Adrenal gland (tissue), 12 donors: ENCODE measurements around the gene ME2. TPM values are rescaled to one million over a fixed set of nuclear protein-coding genes. Genes with fewer than 3 reads are reported as not detected.

Source experiments
- DNase-seq, 7 donors: peaks; one replicate each; pipeline ENCODE4 v3.0.0-alpha.2; 2019 to 2020
- H3K27ac ChIP-seq, 5 donors: fragments of 200-600 bp; sonication (generic) in 4 of 5; 1 replicate in 3 of 5; 2 replicates in 2 of 5; pipeline versions ENCODE4 v1.5.1 to v1.8.0; 2016 to 2020; ENCODE audit warnings: mild to moderate bottlenecking in 1 of 5
- H3K27me3 ChIP-seq: fragments of 200-600 bp; 2 replicates; pipeline ENCODE4 v1.8.0; 2021
- H3K36me3 ChIP-seq, 2 donors: fragments of 200-600 bp; replicated peaks in 1 of 2; 1 replicate in 1 of 2; 2 replicates in 1 of 2; pipeline versions ENCODE4 v1.5.1 to v1.8.0; 2018 to 2022
- H3K4me1 ChIP-seq, 2 donors: fragments of 200-600 bp; replicated peaks in 1 of 2; 1 replicate in 1 of 2; 2 replicates in 1 of 2; pipeline versions ENCODE4 v1.5.1 to v1.8.0; 2018 to 2021
- H3K4me3 ChIP-seq, 4 donors: fragments of 200-600 bp; sonication (generic) in 3 of 4; one replicate each; pipeline ENCODE4 v1.5.1; 2016 to 2018
- H3K9me3 ChIP-seq, 3 donors: fragments of 200-600 bp; sonication (generic) in 1 of 3; replicated peaks in 1 of 3; 1 replicate in 2 of 3; 2 replicates in 1 of 3; pipeline versions ENCODE4 v1.5.1 to v1.8.0; 2016 to 2021
- CTCF ChIP-seq, 6 experiments: fragments of 450-650 bp in 4 of 6; fragments of 200-600 bp in 2 of 6; sonication (generic) in 1 of 6; IDR thresholded peaks; 1 replicate in 5 of 6; 2 replicates in 1 of 6; pipeline versions ENCODE4 v1.5.1 to v1.8.0; 2016 to 2021; ENCODE audit warnings: antibody characterized with exemption in 6 of 6, mild to moderate bottlenecking in 2 of 6, moderate library complexity in 1 of 6
- POLR2A ChIP-seq, 2 donors: fragments of 450-650 bp; IDR thresholded peaks; one replicate each; pipeline ENCODE4 v1.6.1; 2017; ENCODE audit warnings: antibody characterized with exemption in 2 of 2, mild to moderate bottlenecking in 2 of 2, moderate library complexity in 1 of 2
- WGBS, 4 donors: extraction: QIAGEN DNeasy Blood & Tissue Kit in 2 of 4; methylation state at CpG; one replicate each; pipeline versions ENCODE4 v1.1.5 to v1.1.7; 2013 to 2017; 5-methylcytosine and 5-hydroxymethylcytosine counted together
- intact Hi-C, 2 donors: fragments of 100-400 bp; cut with DNase I; formaldehyde crosslinking; loops; one replicate each; pipeline versions ENCODE4 v1.14.1 to v1.15.0; 2022 to 2023
- polyA plus RNA-seq, 3 donors: library from polyadenylated mRNA; stranded (reverse); fragments of 200-250 nt in 2 of 3; fragments of 350-450 nt in 1 of 3; fragmentation: Illumina TruSeq in 1 of 3; extraction: RNeasy Lipid Tissue Mini Kit (QIAGEN cat#74804) in 1 of 3; gene quantifications; one replicate each; pipeline ENCODE4 v1.2.3, GENCODE V29; 2013 to 2014
- total RNA-seq, 9 donors: library from RNA; depleted of rRNA in 4 of 9; stranded (reverse); fragments of >200 nt in 4 of 9; fragments of 120-200 nt in 1 of 9; fragmentation: NEBNext Ultra II Directional in 1 of 9; extraction: Animal tissue kit (Norgen Biotek cat#: 25700) in 1 of 9; gene quantifications; one replicate each; pipeline versions ENCODE4 v1.1.0 to v1.2.4, GENCODE V29; 2013 to 2023
- donor health status: healthy with polysubstance abuse.
- donor health status: Bipolar disorder and iron deficiency.
- donor health status: DM: yes; HTN: yes; CAD: no.
- donor health status: DM: no; HTN: no; CAD: no.
- donor health status: DM: no; HTN: no; CAD: no.
- donor health status: DM: yes; HTN: yes; CAD: no.

Gene ME2
- total and polyA plus RNA-seq, 12 donors: 17.9 to 133 (median 60.4) TPM

DNA sequence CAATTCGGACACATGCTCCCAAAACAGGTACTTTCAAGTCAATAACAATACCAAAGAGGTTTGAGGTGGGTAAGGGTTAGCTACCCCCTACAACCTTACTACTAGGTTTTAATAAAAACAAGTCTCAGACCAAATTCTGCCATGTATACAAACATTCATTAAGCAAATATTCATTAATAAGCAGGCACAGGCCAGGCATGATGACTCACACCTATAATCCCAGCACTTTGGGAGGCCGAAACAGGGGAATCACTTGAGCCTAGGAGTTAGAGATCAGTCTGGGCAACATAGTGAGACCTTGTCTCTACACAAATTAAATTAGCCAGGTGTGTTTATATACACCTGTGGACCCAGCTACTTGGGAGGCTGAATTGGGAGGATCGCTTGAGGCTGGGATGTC is 77.2 kb downstream of the ME2 start:
- no peaks in the 10 kb centered on the region for H3K4me1 ChIP-seq
- H3K27me3 ChIP-seq: no peaks in the 10 kb centered on the region
- no peaks in the 10 kb centered on the region for H3K36me3 ChIP-seq
- intact Hi-C loops: no loop called here
- no peak overlapping the region for H3K4me3 ChIP-seq
- 93 to 97% (median 94%) methylated on average over 3 of the region's 3 CpGs for WGBS, 4 donors
- DNase-seq: no peak
- H3K27ac ChIP-seq: no peak overlapping the region
- TF ChIP-seq POLR2A (IDR thresholded peaks at IDR 0.05): no peak
- no peak for TF ChIP-seq CTCF (IDR thresholded peaks at IDR 0.05)
- peaks cover 0 to 2% (median 0%) of the 10 kb centered on the region in 3 donors for H3K9me3 ChIP-seq

DNA sequence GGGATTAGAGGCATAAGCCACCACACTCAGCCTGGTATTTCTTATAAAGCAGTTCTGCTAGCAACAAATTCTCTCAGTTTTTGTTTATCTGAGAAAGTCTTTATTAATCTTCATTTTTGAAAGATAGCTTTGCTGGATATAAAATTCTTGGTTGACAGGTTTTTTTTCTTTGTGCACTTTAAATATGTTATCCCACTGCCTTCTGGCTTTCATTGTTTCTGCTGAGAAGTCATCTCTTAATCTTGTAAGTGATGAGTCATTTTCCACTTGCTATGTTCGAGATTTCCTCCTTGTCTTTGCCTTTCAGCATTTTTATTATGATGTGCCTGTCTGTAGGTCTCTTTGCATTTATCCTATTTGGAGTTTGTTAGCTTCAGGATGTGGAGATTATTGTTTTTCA is 83.1 kb downstream of the ME2 start:
- no peak overlapping the region for H3K27ac ChIP-seq
- intact Hi-C loops: no loop called here

DNA sequence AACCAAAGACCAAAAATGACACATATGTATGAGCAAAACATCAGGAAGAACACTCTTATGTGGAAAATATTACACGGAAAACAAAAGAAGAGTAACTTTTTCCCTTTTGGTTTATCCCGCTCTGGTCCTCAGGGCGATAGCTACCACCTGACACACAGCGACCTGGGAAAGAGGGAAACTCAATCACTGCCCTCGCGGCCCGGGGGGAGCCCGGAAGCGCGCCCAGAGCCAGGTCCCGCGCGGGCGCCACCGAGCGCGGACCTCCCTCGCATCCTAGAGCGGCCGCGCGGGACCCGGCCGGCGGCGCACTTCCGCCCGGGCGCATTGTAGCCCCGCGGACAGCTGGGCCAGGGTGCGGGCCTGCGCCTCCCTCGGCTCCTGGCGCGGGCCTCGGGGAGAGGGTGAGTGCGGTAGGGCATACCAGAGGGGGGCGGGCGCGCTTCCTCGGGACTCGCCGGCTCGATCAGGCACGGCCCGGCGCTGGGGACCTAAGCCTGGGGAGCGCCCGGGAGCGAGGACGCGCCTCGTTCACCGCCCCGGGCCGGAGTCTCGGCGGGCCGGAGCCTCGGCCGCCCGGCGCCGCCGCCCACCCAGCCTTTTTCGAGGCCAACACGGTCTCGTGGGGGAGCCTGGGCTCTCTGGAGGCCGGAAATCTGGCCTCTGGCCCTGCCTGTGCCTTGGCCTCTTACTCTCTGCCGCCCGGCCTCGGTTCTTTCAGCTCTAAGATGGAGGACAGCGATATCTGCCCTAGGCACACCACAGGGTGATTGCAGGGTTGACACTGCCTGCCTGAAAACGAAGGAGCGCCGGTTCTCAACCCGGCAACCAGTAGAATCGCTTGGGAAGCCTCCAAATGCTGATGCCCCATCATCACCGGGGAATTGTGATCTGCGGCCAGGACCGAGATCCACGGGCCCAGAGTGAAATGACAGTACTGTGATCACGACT is 89.1 kb downstream of the ME2 start, which contains the start of gene ELAC1:
TSS of gene ELAC1 (plus strand) at position 327 of the 948 bp plus-strand sequence. CDS start 6,365 bp downstream, outside the sequence.
- Histone ChIP-seq H3K27ac (peak within 1 kb of the TSS; percentile 94 to 100 (median 99)), H3K4me3 (peak within 1 kb of the TSS; percentile 56 to 98 (median 82)), H3K9me3 (no peaks in the 10 kb centered on the region), H3K27me3 (no peaks in the 10 kb centered on the region), H3K4me1 (peaks cover 7 to 21% of the 10 kb centered on the region in 2 donors), H3K36me3 (no peaks in the 10 kb centered on the region)
- WGBS, 4 donors: 0 to 1% (median 0%) methylated on average over 32 to 84 of the region's 84 CpGs
- intact Hi-C loops: no loop called here
- TF ChIP-seq POLR2A (IDR thresholded peaks at IDR 0.05) (peak; percentile 95 to 96), CTCF (IDR thresholded peaks at IDR 0.05) (peak in 3 of 6 experiments; percentile 9 to 16 (median 15))
- DNase-seq: peak; percentile 76 to 86 (median 81)

More for the DNA sequence above, 83.1 kb downstream of the ME2 start:
- no peaks in the 10 kb centered on the region for H3K27me3 ChIP-seq
- no peak overlapping the region for H3K4me3 ChIP-seq
- DNase-seq: no peak
- H3K9me3 ChIP-seq: peaks cover 5 to 16% (median 11%) of the 10 kb centered on the region in 3 donors
- H3K4me1 ChIP-seq: no peaks in the 10 kb centered on the region
- H3K36me3 ChIP-seq: no peaks in the 10 kb centered on the region
- TF ChIP-seq CTCF (IDR thresholded peaks at IDR 0.05) (no peak), POLR2A (IDR thresholded peaks at IDR 0.05) (no peak)
- WGBS, 4 donors: 58 to 74% (median 73%) methylated on average over 1 of the region's 1 CpG

DNA sequence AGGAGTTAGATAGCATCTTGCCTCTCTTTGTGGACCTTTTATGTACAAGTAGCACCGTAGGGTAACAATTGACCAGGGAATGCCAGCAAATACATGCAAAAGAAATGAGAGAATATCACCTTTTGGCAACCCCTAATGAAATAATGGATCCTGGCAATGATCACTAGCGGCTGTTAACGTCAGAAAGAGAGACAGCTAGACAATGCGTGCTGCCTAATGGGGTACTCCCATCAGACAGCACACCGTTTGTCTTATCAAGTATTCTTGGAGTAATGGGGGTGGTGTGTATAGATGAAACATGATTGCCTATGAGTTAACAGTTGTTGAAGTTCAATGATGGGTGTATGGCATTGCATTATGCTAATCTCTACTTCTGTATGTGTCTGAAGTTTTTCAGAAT is 90.5 kb downstream of the ME2 start:
- Histone ChIP-seq H3K36me3 (peaks cover 0 to 3% of the 10 kb centered on the region in 2 donors), H3K27ac (peak overlapping the region in 1 of 5 donors; percentile 99), H3K4me1 (peaks cover 7 to 28% of the 10 kb centered on the region in 2 donors), H3K27me3 (no peaks in the 10 kb centered on the region), H3K9me3 (no peaks in the 10 kb centered on the region), H3K4me3 (peak overlapping the region in 1 of 4 donors; percentile 98)
- TF ChIP-seq POLR2A (IDR thresholded peaks at IDR 0.05): no peak
- TF ChIP-seq CTCF (IDR thresholded peaks at IDR 0.05): no peak
- DNase-seq: no peak
- WGBS, 4 donors: 84 to 89% (median 85%) methylated on average over 5 of the region's 5 CpGs
- intact Hi-C loops: no loop called here
